Measurements from ENCODE around the gene MATN1. TPM values are rescaled to one million over a fixed set of nuclear protein-coding genes. Genes with fewer than 3 reads are reported as not detected.

The MATN1 gene
- total and polyA plus RNA-seq, 2 experiments from 2014 or later, result 0.32 TPM; not detected in 1

DNA sequence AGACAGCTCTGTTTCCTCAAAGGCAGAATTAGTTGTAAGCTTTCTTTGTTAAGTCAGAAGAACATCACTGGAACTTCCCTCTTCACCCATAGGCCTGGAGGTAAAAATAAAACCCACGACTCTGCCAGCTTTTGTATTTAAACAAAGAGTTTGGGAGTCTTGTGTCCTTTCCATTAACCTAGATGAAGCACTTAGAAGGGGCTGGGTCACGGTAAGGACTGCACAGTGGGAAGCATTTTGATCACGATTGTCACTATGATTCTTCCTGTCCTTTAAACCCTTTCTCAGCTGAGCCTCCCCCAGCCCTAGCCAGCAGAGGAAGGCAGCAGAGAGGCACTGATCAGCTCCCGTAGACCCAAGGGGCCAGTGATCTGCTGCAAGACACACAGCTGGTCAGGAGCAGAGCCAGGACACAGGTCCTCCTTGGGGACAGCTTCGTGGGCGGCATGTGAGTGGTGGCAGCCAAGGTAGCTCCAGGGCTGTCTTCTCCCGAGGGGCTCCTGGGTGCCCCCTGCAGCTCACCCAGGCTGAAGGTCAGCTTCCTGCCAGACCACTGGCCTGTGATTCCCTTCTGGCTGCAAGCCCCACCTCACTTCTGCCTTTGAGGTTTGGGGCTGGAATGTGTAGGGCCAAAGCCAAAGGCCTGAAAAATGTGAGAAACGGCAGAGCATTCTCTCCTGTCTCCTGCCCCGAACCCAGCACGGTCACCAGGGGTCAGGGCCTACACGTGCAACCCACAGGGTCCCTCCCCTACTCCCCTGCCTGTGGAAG lies 38.2 kb upstream of the MATN1 start:
- peaks cover 6% of the 10 kb centered on the region; the same call in 1 of the 2 replicates for H3K4me1 ChIP-seq (ENCODE audit: insufficient read depth)
- H3K4me2 ChIP-seq (ENCODE audit: unreplicated experiment), result no peak overlapping the region
- H3K9me3 ChIP-seq (ENCODE audit: low read depth), result no peaks in the 10 kb centered on the region
- H3K4me3 ChIP-seq, result no peak overlapping the region
- no peaks in the 10 kb centered on the region for H3K27me3 ChIP-seq (replicated peaks; ENCODE audit: insufficient read depth)
- H3K27ac ChIP-seq, result no peak overlapping the region
- no peak overlapping the region for H3K9ac ChIP-seq
- TF ChIP-seq EZH2phosphoT487 (IDR thresholded peaks at IDR 0.05; ENCODE audit: insufficient read depth, low read depth) (no peak), EZH2 (IDR thresholded peaks at IDR 0.05; ENCODE audit: insufficient read depth, poor library complexity, severe bottlenecking) (no peak)
- in situ Hi-C loops (cut with MboI), result no loop called here
- 51 to 57% methylated on average over 11 of the region's 11 CpGs for WGBS, 2 experiments (ENCODE audit: low coverage in 1 of 2, low lambda C conversion rate in 2 of 2, missing lambda C conversion rate in 2 of 2)
- H2AFZ ChIP-seq, result no peak overlapping the region
- H3K9me2 ChIP-seq (ENCODE audit: insufficient read depth), result no peaks in the 10 kb centered on the region
- no peaks in the 10 kb centered on the region for H3K79me2 ChIP-seq (ENCODE audit: insufficient read depth)
- no peak for DNase-seq
- no peaks in the 10 kb centered on the region for H4K20me1 ChIP-seq (ENCODE audit: insufficient read depth)
- 0 out of 2 replicates have a peak, but pooled peaks cover 4% of the 10 kb centered on the region for H3F3A ChIP-seq (ENCODE audit: insufficient read depth)
- no peaks in the 10 kb centered on the region for H3K36me3 ChIP-seq (ENCODE audit: low read depth)

DNA sequence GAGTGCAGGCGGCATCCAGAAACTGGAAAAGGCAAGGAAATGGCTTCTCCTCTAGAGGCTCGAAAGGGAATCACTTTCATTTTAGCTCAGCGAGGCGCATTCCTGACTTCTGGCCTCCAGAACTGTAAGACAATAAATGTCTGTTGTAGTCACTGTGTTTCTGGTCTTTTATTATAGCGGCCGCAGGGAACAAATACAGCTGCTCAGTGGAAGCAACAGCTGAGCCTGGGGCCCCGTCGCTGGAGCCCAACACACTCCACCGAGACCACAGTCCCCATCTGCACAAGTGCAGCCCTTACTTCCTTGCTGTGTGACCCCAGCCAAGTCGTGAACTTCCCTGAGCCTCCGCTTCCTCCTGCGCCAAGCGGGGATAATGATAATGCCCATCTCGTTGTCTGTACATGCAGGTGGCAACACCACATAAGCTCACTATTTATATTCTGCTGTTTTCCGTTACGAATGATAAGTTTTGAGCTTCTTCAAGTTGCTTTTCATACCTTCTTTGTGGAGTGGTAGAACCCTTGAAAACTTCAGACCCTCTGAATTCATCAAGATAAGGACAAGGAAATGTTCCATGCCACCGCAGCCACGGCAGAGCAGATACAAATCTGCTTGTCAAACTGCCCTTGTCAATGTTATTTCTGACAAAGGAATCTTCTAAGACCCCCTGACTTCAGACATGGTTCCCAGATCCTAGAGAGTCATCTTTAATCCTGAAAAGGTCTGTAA lies 37.4 kb upstream of the MATN1 start:
- no peaks in the 10 kb centered on the region for H3K79me2 ChIP-seq (ENCODE audit: insufficient read depth)
- no peaks in the 10 kb centered on the region for H3K9me3 ChIP-seq (ENCODE audit: low read depth)
- no peak overlapping the region for H3K27ac ChIP-seq
- no peak overlapping the region for H3K4me3 ChIP-seq
- TF ChIP-seq EZH2phosphoT487 (IDR thresholded peaks at IDR 0.05; ENCODE audit: insufficient read depth, low read depth) (no peak), EZH2 (IDR thresholded peaks at IDR 0.05; ENCODE audit: insufficient read depth, poor library complexity, severe bottlenecking) (no peak)
- no peaks in the 10 kb centered on the region for H4K20me1 ChIP-seq (ENCODE audit: insufficient read depth)
- no peak overlapping the region for H3K4me2 ChIP-seq (ENCODE audit: unreplicated experiment)
- peaks cover 10% of the 10 kb centered on the region for H3F3A ChIP-seq (ENCODE audit: insufficient read depth)
- 81 to 82% methylated on average over 18 of the region's 18 CpGs for WGBS, 2 experiments (ENCODE audit: low coverage in 1 of 2, low lambda C conversion rate in 2 of 2, missing lambda C conversion rate in 2 of 2)
- no peak overlapping the region for H3K9ac ChIP-seq
- no peaks in the 10 kb centered on the region for H3K27me3 ChIP-seq (replicated peaks; ENCODE audit: insufficient read depth)
- peaks cover 14% of the 10 kb centered on the region for H3K4me1 ChIP-seq (ENCODE audit: insufficient read depth)
- H3K36me3 ChIP-seq (ENCODE audit: low read depth), result no peaks in the 10 kb centered on the region
- in situ Hi-C loops (cut with MboI), result no loop called here
- H3K9me2 ChIP-seq (ENCODE audit: insufficient read depth), result no peaks in the 10 kb centered on the region
- DNase-seq, result no peak
- no peak overlapping the region for H2AFZ ChIP-seq

DNA sequence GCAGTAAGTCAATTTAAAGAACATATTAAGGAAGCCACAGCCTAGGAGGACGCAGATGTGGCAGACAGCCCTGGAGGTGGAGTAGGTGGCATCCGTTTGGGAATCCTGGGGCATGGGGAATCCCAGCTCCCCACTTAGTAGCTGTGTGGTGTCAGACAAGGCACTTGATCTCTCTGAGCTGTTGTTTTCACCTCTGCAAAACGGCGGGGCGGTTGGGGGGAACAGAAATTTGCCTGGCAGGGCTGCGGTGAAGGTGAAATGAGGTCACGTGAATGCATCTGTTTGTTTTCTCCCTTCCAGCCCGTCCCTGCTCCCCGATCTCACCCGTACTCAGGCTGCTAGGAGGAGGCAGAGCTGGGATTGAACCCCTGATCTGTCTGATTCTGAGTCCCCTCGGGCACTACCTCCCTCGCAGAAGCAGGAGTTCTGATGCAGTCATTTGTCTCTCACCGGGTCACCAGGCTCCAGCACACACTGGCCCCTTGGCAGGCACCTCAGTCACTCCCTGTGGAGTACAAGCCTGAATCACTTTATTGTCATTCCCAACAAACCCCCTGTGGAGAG lies 36.4 kb upstream of the MATN1 start:
- TF ChIP-seq EZH2phosphoT487 (IDR thresholded peaks at IDR 0.05; ENCODE audit: insufficient read depth, low read depth) (no peak), EZH2 (IDR thresholded peaks at IDR 0.05; ENCODE audit: insufficient read depth, poor library complexity, severe bottlenecking) (no peak)
- H3K9me2 ChIP-seq (ENCODE audit: insufficient read depth), result no peaks in the 10 kb centered on the region
- H3F3A ChIP-seq (ENCODE audit: insufficient read depth), result peaks cover 16% of the 10 kb centered on the region
- in situ Hi-C loops (cut with MboI), result no loop called here
- H3K4me3 ChIP-seq, result no peak overlapping the region
- no peaks in the 10 kb centered on the region for H3K79me2 ChIP-seq (ENCODE audit: insufficient read depth)
- 75 to 85% methylated on average over 12 to 13 of the region's 13 CpGs for WGBS, 2 experiments (ENCODE audit: low coverage in 1 of 2, low lambda C conversion rate in 2 of 2, missing lambda C conversion rate in 2 of 2)
- H3K27ac ChIP-seq, result no peak overlapping the region
- H3K4me2 ChIP-seq (ENCODE audit: unreplicated experiment), result no peak overlapping the region
- H2AFZ ChIP-seq, result no peak overlapping the region
- no peak overlapping the region for H3K9ac ChIP-seq
- H3K27me3 ChIP-seq (replicated peaks; ENCODE audit: insufficient read depth), result no peaks in the 10 kb centered on the region
- no peaks in the 10 kb centered on the region for H4K20me1 ChIP-seq (ENCODE audit: insufficient read depth)
- no peak for DNase-seq
- H3K9me3 ChIP-seq (ENCODE audit: low read depth), result no peaks in the 10 kb centered on the region
- H3K4me1 ChIP-seq (ENCODE audit: insufficient read depth), result peaks cover 15% of the 10 kb centered on the region
- H3K36me3 ChIP-seq (ENCODE audit: low read depth), result no peaks in the 10 kb centered on the region

DNA sequence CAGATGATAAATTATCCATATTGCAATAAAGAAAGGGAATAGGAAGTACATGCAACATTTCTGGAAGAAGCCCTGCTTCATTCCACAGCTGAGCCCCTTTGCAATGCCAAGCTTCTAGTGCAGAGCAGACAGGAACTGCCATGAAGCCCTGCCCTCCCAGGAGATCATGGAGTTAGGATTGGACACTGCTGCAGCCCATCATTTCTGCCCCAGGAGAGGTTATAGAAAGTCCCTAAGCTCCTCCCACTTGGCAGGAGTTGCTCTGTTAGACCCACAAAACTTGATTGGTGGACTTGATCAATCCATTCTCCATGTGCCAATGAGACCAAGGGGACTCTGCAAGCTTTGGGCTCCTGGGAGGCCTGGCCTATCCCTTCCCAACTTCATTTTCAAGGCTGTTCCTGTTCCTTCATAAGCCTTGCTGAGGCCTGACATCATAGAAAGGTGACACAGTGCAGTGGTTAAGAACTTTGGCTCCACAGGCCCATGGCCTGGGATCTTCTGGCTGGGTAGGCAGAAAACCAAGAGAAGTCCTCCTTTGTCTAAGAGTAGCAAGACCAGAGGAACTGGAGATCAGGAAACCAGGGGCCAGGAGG lies 35.5 kb upstream of the MATN1 start:
- Histone ChIP-seq H3K36me3 (ENCODE audit: low read depth) (no peaks in the 10 kb centered on the region), H3K9me3 (ENCODE audit: low read depth) (no peaks in the 10 kb centered on the region), H3K9me2 (ENCODE audit: insufficient read depth) (no peaks in the 10 kb centered on the region), H2AFZ (no peak overlapping the region), H3K4me3 (no peak overlapping the region), H3K9ac (no peak overlapping the region), H3K4me2 (ENCODE audit: unreplicated experiment) (no peak overlapping the region), H3K79me2 (ENCODE audit: insufficient read depth) (no peaks in the 10 kb centered on the region), H4K20me1 (ENCODE audit: insufficient read depth) (no peaks in the 10 kb centered on the region), H3K27ac (no peak overlapping the region), H3K4me1 (ENCODE audit: insufficient read depth) (peaks cover 15% of the 10 kb centered on the region), H3F3A (ENCODE audit: insufficient read depth) (peaks cover 16% of the 10 kb centered on the region), H3K27me3 (replicated peaks; ENCODE audit: insufficient read depth) (no peaks in the 10 kb centered on the region)
- peak; percentile 24 for DNase-seq
- in situ Hi-C loops (cut with MboI), result no loop called here
- no peak for TF ChIP-seq EZH2 (IDR thresholded peaks at IDR 0.05; ENCODE audit: insufficient read depth, poor library complexity, severe bottlenecking)
- TF ChIP-seq EZH2phosphoT487 (IDR thresholded peaks at IDR 0.05; ENCODE audit: insufficient read depth, low read depth), result no peak
